HepG2 (cell line): Measurements from ENCODE around the gene TTLL8. TPM values are rescaled to one million over a fixed set of nuclear protein-coding genes. Genes with fewer than 3 reads are reported as not detected.

Experiments
- FOXJ3 ChIP-seq: sonication (generic); formaldehyde crosslinking; IDR thresholded peaks from 2 replicates; pipeline ENCODE4 v1.4.0; 2020; ENCODE audit warnings: missing genetic modification reagents, mild to moderate bottlenecking, borderline replicate concordance
- MAFF ChIP-seq: IDR thresholded peaks from 2 replicates; pipeline ENCODE4 v1.6.1; 2011; ENCODE audit warnings: low read depth, low read length, improper control_type of control experiment
- MTF1 ChIP-seq: sonication (generic); formaldehyde crosslinking; IDR thresholded peaks from 2 replicates; pipeline ENCODE4 v1.5.0; 2020; ENCODE audit warnings: missing genetic modification reagents
- NFE2 ChIP-seq: sonication (generic); formaldehyde crosslinking; IDR thresholded peaks from 2 replicates; pipeline ENCODE4 v1.4.0; 2020; ENCODE audit warnings: missing genetic modification reagents
- SIX1 ChIP-seq: sonication (generic); formaldehyde crosslinking; IDR thresholded peaks from 2 replicates; pipeline ENCODE4 v1.4.0; 2020; ENCODE audit warnings: missing genetic modification reagents, borderline replicate concordance
- SP4 ChIP-seq: sonication (generic); formaldehyde crosslinking; IDR thresholded peaks from 2 replicates; pipeline ENCODE4 v1.8.1; 2023; ENCODE audit warnings: mild to moderate bottlenecking, missing genetic modification reagents
- SRSF4 ChIP-seq: fragments of 200-400 bp; formaldehyde crosslinking; IDR thresholded peaks from one replicate; pipeline ENCODE4 v1.6.1; 2018; ENCODE audit warnings: mild to moderate bottlenecking, low read depth, low read length, moderate library complexity; ENCODE audit not compliant: poor library complexity, severe bottlenecking
- STAT5B ChIP-seq: sonication (generic); formaldehyde crosslinking; IDR thresholded peaks from 2 replicates; pipeline ENCODE4 v1.4.0; 2020; ENCODE audit warnings: missing genetic modification reagents
- SYNCRIP ChIP-seq: fragments of 200-400 bp; formaldehyde crosslinking; IDR thresholded peaks from 2 replicates; pipeline ENCODE4 v1.6.1; 2018; ENCODE audit warnings: mild to moderate bottlenecking, low read depth, low read length; ENCODE audit not compliant: insufficient read depth
- TEAD3 ChIP-seq: optimal IDR thresholded peaks from 2 replicates; pipeline ENCODE3; 2016; ENCODE audit warnings: borderline replicate concordance
- YEATS2 ChIP-seq: sonication (generic); formaldehyde crosslinking; IDR thresholded peaks from 2 replicates; pipeline ENCODE4 v1.4.0; 2020; ENCODE audit warnings: missing genetic modification reagents, borderline replicate concordance
- ZNF432 ChIP-seq: sonication (generic); formaldehyde crosslinking; IDR thresholded peaks from 2 replicates; pipeline ENCODE4 v1.5.0; 2020; ENCODE audit warnings: missing genetic modification reagents, mild to moderate bottlenecking, borderline replicate concordance
- ZNF616 ChIP-seq: sonication (generic); formaldehyde crosslinking; IDR thresholded peaks from 2 replicates; pipeline ENCODE4 v1.5.0; 2020; ENCODE audit warnings: low read depth, mild to moderate bottlenecking, missing genetic modification reagents
- ZNF781 ChIP-seq: sonication (generic); formaldehyde crosslinking; IDR thresholded peaks from 2 replicates; pipeline ENCODE4 v1.5.1; 2020; ENCODE audit warnings: borderline replicate concordance, mild to moderate bottlenecking, missing genetic modification reagents; ENCODE audit errors: not compliant biosample characterization
- ZSCAN29 ChIP-seq: sonication (generic); formaldehyde crosslinking; conservative IDR thresholded peaks from 2 replicates; pipeline ENCODE4 v1.4.0; 2020; ENCODE audit warnings: mild to moderate bottlenecking, missing genetic modification reagents
- polyA plus RNA-seq, 8 experiments: library from polyadenylated mRNA; depleted of rRNA in 3 of 8; stranded (reverse) in 7 of 8; unstranded in 1 of 8; fragments of >200 nt; fragmentation: Illumina TruSeq in 4 of 8; extraction: Trizol in 4 of 8; gene quantifications; 2 replicates each; pipeline versions ENCODE4 v1.2.1 to v1.2.3, GENCODE V29; 2011 to 2016; ENCODE audit warnings: low read depth in 4 of 8, missing spikeins in 1 of 8, mixed read lengths in 1 of 8; ENCODE audit not compliant: insufficient read depth in 1 of 8
- total RNA-seq, 5 experiments: library from RNA; depleted of rRNA; stranded (reverse); fragments of >200 nt; fragmentation: Illumina TruSeq; extraction: Trizol; gene quantifications; 2 replicates each; pipeline ENCODE4 v1.2.3, GENCODE V29; 2016; ENCODE audit warnings: low read depth in 1 of 5
- TF ChIP-seq, protein P1 (sequence below): sonication (generic); formaldehyde crosslinking; IDR thresholded peaks from 2 replicates; pipeline ENCODE4 v1.4.0; 2020; ENCODE audit warnings: mild to moderate bottlenecking, low read depth, missing genetic modification reagents
- TF ChIP-seq, protein P2 (sequence below): conservative IDR thresholded peaks from 2 replicates; pipeline ENCODE4 v1.6.1; 2018; ENCODE audit warnings: missing genetic modification reagents
- TF ChIP-seq, protein P3 (sequence below), 2 experiments: fragments of 450-650 bp in 1 of 2; sonication (generic) in 1 of 2; formaldehyde crosslinking; IDR thresholded peaks; 2 replicates each; pipeline versions ENCODE4 v1.5.0 to v1.8.0; 2020 to 2022; ENCODE audit warnings: mild to moderate bottlenecking in 1 of 2, missing genetic modification reagents in 1 of 2
- TF ChIP-seq, protein P4 (sequence below): sonication (generic); formaldehyde crosslinking; IDR thresholded peaks from 2 replicates; pipeline ENCODE4 v1.8.0; 2022; ENCODE audit warnings: mild to moderate bottlenecking, missing genetic modification reagents
- TF ChIP-seq, protein P5 (sequence below): sonication (generic); formaldehyde crosslinking; IDR thresholded peaks from 2 replicates; pipeline ENCODE4 v1.5.0; 2020; ENCODE audit warnings: missing genetic modification reagents, mild to moderate bottlenecking, borderline replicate concordance
- TF ChIP-seq, protein P6 (sequence below): sonication (generic); formaldehyde crosslinking; IDR thresholded peaks from 2 replicates; pipeline ENCODE4 v1.4.0; 2020; ENCODE audit warnings: mild to moderate bottlenecking, missing genetic modification reagents, borderline replicate concordance

Gene TTLL8
- total and polyA plus RNA-seq, 2 of the 13 experiments (the other 11 are each of a cell fraction or from before 2014, with no cell fraction given), result not detected

DNA sequence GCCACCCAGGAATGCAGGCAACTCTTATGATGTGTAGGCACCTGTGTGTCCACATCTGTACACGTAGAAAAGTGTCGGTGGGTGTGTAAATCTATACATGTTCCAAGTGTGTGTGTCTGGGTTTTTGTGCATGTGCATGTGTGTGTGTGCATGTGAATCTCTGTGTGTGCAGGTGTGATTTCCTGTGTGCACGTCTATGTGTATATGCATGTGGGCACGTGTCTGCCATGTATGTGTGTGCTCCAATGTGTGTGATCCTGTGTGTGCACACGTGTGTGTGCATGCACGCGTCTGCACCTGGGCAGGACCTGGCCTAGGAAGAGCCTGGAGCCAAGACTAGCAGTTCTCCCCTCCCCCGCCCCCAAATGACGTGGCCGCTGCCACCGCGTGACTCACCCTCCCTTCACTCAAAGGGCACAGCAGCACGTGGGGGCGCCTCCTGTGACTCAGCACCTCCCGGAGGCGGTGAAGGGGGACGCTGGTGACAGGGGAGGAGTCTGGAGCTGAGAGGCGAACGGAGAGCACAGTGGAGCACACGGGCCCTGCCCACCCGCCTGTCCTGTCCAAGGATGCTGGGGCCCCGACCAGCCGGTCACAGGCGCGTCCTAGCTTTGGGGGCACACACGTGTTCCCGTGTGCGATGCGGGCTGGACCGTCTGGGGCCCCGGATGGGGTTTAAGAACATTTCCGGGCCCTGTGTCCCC lies 87.4 kb downstream of the TTLL8 start (continued):
- TF ChIP-seq, protein P1, sequence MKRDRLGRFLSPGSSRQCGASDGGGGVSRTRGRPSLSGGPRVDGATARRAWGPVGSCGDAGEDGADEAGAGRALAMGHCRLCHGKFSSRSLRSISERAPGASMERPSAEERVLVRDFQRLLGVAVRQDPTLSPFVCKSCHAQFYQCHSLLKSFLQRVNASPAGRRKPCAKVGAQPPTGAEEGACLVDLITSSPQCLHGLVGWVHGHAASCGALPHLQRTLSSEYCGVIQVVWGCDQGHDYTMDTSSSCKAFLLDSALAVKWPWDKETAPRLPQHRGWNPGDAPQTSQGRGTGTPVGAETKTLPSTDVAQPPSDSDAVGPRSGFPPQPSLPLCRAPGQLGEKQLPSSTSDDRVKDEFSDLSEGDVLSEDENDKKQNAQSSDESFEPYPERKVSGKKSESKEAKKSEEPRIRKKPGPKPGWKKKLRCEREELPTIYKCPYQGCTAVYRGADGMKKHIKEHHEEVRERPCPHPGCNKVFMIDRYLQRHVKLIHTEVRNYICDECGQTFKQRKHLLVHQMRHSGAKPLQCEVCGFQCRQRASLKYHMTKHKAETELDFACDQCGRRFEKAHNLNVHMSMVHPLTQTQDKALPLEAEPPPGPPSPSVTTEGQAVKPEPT (CRISPR knock-in tag), result peak; percentile 76; the same call in 1 of the 2 replicates
- TF ChIP-seq NFE2 (peak; percentile 96), SP4 (CRISPR knock-in tag) (no peak; the same call in 1 of the 2 replicates), SYNCRIP (no peak), SRSF4 (no peak), SIX1 (CRISPR knock-in tag) (no peak), ZSCAN29 (CRISPR knock-in tag) (peak; percentile 76; the same call in 1 of the 2 replicates), ZNF781 (CRISPR knock-in tag) (no peak), STAT5B (CRISPR knock-in tag) (no peak), YEATS2 (peak; percentile 91), ZNF616 (CRISPR knock-in tag) (no peak; the same call in 1 of the 2 replicates), ZNF432 (CRISPR knock-in tag) (no peak), FOXJ3 (CRISPR knock-in tag) (no peak), MAFF (peak; percentile 76), MTF1 (CRISPR knock-in tag) (no peak), TEAD3 (CRISPR knock-in tag) (peak; percentile 69)
- TF ChIP-seq, protein P2, sequence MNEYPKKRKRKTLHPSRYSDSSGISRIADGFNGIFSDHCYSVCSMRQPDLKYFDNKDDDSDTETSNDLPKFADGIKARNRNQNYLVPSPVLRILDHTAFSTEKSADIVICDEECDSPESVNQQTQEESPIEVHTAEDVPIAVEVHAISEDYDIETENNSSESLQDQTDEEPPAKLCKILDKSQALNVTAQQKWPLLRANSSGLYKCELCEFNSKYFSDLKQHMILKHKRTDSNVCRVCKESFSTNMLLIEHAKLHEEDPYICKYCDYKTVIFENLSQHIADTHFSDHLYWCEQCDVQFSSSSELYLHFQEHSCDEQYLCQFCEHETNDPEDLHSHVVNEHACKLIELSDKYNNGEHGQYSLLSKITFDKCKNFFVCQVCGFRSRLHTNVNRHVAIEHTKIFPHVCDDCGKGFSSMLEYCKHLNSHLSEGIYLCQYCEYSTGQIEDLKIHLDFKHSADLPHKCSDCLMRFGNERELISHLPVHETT (CRISPR knock-in tag), result peak; percentile 80
- TF ChIP-seq, protein P3, sequence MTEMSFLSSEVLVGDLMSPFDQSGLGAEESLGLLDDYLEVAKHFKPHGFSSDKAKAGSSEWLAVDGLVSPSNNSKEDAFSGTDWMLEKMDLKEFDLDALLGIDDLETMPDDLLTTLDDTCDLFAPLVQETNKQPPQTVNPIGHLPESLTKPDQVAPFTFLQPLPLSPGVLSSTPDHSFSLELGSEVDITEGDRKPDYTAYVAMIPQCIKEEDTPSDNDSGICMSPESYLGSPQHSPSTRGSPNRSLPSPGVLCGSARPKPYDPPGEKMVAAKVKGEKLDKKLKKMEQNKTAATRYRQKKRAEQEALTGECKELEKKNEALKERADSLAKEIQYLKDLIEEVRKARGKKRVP (CRISPR knock-in tag; IDR thresholded peaks at IDR 0.05), result peak in 1 of 2 experiments; percentile 81; a peak in 2 of 4 replicates
- TF ChIP-seq, protein P4, sequence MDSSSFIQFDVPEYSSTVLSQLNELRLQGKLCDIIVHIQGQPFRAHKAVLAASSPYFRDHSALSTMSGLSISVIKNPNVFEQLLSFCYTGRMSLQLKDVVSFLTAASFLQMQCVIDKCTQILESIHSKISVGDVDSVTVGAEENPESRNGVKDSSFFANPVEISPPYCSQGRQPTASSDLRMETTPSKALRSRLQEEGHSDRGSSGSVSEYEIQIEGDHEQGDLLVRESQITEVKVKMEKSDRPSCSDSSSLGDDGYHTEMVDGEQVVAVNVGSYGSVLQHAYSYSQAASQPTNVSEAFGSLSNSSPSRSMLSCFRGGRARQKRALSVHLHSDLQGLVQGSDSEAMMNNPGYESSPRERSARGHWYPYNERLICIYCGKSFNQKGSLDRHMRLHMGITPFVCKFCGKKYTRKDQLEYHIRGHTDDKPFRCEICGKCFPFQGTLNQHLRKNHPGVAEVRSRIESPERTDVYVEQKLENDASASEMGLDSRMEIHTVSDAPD (CRISPR knock-in tag), result no peak
- TF ChIP-seq, protein P5, sequence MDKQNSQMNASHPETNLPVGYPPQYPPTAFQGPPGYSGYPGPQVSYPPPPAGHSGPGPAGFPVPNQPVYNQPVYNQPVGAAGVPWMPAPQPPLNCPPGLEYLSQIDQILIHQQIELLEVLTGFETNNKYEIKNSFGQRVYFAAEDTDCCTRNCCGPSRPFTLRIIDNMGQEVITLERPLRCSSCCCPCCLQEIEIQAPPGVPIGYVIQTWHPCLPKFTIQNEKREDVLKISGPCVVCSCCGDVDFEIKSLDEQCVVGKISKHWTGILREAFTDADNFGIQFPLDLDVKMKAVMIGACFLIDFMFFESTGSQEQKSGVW, result no peak
- TF ChIP-seq, protein P6, sequence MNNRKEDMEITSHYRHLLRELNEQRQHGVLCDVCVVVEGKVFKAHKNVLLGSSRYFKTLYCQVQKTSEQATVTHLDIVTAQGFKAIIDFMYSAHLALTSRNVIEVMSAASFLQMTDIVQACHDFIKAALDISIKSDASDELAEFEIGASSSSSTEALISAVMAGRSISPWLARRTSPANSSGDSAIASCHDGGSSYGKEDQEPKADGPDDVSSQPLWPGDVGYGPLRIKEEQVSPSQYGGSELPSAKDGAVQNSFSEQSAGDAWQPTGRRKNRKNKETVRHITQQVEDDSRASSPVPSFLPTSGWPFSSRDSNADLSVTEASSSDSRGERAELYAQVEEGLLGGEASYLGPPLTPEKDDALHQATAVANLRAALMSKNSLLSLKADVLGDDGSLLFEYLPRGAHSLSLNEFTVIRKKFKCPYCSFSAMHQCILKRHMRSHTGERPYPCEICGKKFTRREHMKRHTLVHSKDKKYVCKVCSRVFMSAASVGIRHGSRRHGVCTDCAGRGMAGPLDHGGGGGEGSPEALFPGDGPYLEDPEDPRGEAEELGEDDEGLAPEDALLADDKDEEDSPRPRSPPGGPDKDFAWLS (CRISPR knock-in tag), result no peak
